LNCAP (cell line): Measurements from ENCODE around the gene IQCN.

Experiments
- CTCF ChIP-seq: fragments of 450-650 bp; IDR thresholded peaks from 2 replicates; pipeline ENCODE4 v1.5.1; 2017; ENCODE audit warnings: mild to moderate bottlenecking

IQCN gene

GRCh38 chr19:18257503-18258470, 16.5 kb downstream of the IQCN start:
- no peak for TF ChIP-seq CTCF

- TF ChIP-seq CTCF = peak; percentile 44
Measured at GRCh38 chr19:18254546-18255503, 19.4 kb downstream of the IQCN start.

GRCh38 chr19:18253716-18254115, 20.5 kb downstream of the IQCN start:
- no peak for TF ChIP-seq CTCF

GRCh38 chr19:18253130-18253529, 21.1 kb downstream of the IQCN start:
- TF ChIP-seq CTCF = no peak

GRCh38 chr19:18252370-18252717, 21.9 kb downstream of the IQCN start:
- no peak for TF ChIP-seq CTCF

- TF ChIP-seq CTCF = peak; percentile 91
Measured at GRCh38 chr19:18251587-18252369, 22.5 kb downstream of the IQCN start.

- no peak for TF ChIP-seq CTCF
Measured at GRCh38 chr19:18249834-18250233, 24.4 kb downstream of the IQCN start.
